Skeletal muscle satellite cell (primary cell): ENCODE measurements around the gene APOBR.
A peak's percentile ranks its signal among the peaks of the same experiment; 100 is the strongest.
"Not testable (repeated sequence)": the region's sequence is repeated elsewhere in the genome, so short reads cannot be mapped to it uniquely, and the experiment has no call there.

ENCODE experiments used
- H3K27me3 ChIP-seq: 2 replicates; pipeline ENCODE4 v1.7.0; 2013; ENCODE audit warnings: low read length; ENCODE audit not compliant: control insufficient read depth, insufficient read depth
- H3K36me3 ChIP-seq: 2 replicates; pipeline ENCODE4 v1.7.0; 2013; ENCODE audit warnings: mild to moderate bottlenecking, control low read depth, low read length; ENCODE audit not compliant: insufficient read depth
- H3K4me1 ChIP-seq: 2 replicates; pipeline ENCODE4 v1.7.0; 2013; ENCODE audit warnings: low read length; ENCODE audit not compliant: control insufficient read depth, insufficient read depth
- H3K4me2 ChIP-seq: 2 replicates; pipeline ENCODE4 v1.7.0; 2013; ENCODE audit warnings: mild to moderate bottlenecking, low read length
- H3K4me3 ChIP-seq: 2 replicates; pipeline ENCODE4 v1.7.0; 2013; ENCODE audit warnings: low read length
- H3K9ac ChIP-seq: 2 replicates; pipeline ENCODE4 v1.7.0; 2013; ENCODE audit warnings: mild to moderate bottlenecking, low read depth, low read length, moderate library complexity
- H3K9me3 ChIP-seq: replicated peaks from 2 replicates; pipeline ENCODE4 v1.7.0; 2013; ENCODE audit warnings: mild to moderate bottlenecking, control low read depth, low read length

APOBR gene

DNA sequence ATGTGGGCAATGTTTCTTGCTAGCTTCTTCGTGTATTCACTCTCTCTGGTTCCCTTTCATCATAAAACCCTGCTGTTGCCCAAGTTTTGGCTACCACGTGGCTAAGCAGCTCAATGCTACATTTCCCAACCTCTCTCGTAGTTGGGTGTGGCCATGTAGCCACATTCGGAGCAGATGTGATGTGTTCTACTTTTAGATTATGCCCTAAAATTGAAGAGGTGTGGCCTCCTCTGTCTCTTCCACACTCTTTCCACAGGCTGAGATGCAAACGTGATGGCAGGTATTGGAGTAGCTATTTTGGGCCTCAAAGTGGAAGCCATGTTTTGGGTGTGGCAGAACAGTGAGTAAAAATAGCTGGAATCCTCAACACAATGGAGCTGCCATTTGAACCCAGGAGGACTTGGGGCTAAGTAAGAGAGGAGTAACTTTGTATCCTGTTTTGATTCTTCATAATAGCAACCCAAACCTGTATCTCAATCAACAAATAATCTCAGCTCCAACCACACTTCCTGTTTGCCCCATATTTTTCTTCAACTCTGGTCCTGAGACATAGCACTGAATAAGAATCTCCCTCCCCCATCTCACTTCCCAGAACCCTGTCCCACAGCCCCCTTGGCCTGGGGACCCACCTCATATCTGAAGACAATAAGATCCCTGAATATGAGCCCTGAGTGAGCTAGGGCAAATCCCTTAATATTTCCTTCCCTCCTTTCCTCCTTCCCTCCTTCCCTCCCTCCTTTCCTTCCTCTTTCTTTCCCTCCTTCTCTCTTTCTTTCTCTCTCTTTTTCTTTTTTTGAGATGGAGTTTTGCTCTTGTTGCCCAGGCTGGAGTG is 40.3 kb downstream of the APOBR start:
- Histone ChIP-seq H3K4me1 (peaks cover 29% of the 10 kb centered on the region), H3K27me3 (no peaks in the 10 kb centered on the region), H3K4me3 (no peak overlapping the region), H3K9me3 (no peaks in the 10 kb centered on the region), H3K9ac (no peak overlapping the region), H3K4me2 (no peak overlapping the region), H3K36me3 (peaks cover 2% of the 10 kb centered on the region)

DNA sequence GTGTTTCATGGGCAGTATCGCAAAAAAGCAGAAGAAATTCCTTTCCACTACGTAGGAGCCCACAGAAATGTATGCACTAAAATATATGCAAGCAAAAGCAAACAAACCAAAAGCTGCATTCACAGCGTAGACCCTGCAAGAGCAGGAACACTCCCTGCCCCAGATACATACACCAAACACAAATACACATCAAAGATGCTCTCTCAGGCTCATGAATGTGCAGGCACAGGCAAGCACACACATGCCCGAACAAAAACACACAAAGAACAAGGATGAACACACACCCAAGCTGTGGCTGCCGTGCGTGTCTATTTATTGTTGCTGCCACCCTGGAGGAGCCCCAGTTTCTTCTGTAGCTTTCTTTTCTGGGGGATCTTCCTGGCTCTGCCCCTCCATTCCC is 42.6 kb downstream of the APOBR start:
- peaks cover 29% of the 10 kb centered on the region for H3K4me1 ChIP-seq
- peaks cover 2% of the 10 kb centered on the region for H3K36me3 ChIP-seq
- H3K9me3 ChIP-seq: no peaks in the 10 kb centered on the region
- H3K4me2 ChIP-seq: peak overlapping the region; percentile 91
- H3K27me3 ChIP-seq: no peaks in the 10 kb centered on the region
- no peak overlapping the region for H3K9ac ChIP-seq
- H3K4me3 ChIP-seq: peak overlapping the region; percentile 75

DNA sequence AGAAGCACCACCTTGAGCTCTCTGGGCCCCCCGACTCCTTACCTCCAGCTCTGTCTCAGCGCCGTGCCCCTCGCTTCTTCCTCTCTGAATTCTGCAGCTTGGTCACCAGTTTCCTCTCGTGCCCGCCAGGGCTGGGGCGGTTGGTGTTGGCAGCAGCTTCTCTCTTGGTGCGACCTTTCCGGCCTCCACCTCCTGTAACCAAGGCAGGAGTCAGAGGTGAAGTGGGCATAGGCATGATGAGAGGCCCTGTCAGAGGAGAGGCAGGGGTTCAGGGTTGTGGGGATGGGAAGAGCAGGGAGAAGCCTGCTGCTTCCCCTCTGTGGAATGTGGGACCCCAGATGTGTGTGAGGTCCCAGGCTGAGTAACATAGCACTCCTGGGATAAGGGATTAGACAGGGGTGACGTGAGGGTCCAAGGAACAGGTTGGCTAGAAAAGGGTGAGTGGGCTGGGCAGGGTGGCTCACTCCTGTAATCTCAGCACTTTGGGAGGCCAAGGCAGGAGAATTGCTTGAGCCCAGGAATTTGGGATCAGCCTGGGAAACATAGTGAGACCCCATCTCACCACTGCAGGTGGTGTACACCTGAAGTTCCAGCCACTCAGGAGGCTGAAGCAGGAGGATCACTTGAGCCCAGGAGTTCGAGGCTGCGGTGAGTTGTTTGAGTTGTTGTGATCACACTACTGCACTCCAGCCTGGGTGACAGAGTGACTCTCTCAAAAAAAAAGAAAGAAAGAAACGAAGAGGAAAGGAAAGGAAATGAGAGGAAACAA is 43.7 kb downstream of the APOBR start:
- peaks cover 6% of the 10 kb centered on the region for H3K27me3 ChIP-seq
- H3K4me1 ChIP-seq: peaks cover 29% of the 10 kb centered on the region
- H3K4me2 ChIP-seq: peak overlapping the region; percentile 91
- peaks cover 2% of the 10 kb centered on the region for H3K36me3 ChIP-seq
- H3K9ac ChIP-seq: peak overlapping the region; percentile 88
- no peaks in the 10 kb centered on the region for H3K9me3 ChIP-seq
- H3K4me3 ChIP-seq: peak overlapping the region; percentile 75

DNA sequence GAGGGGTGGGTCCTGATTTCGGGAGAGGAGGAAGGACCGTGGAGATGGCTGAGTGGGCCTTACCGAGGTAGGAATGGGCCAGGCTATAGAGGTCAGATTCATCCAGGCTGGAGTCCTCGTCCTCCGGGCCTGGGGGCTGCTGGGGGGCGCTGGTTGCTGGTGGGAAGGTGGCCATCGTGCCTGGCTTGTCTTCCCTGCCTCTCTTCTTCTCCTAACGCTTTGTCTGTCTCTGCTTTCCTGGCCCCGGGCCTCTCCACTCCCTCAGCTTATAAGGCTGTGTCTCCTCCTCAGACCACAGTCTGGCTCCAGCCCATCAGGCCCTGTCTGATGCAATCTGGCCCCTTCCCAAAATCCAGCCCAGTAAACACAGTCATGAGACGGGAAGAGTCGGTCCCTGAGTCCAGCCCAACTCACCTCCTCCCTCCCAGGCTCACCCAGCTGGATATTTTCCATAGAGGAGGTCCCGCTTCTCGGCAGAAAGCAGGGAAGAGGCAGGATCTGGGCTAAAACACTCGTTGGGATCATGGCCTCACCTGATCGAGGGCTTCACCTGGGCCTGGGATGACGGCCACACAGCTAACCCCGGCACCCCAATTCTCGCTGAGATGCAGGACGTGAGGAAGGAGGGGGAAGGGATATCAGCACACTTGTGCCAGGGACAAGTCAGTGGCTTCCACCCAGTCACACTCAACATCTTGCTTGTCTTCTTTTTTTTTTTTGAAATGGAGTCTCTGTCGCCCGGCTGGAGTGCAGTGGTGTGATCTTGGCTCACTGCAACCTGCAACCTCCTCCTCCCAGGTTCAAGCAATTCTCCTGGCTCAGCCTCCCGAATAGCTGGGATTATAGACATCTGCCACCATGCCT is 44.5 kb downstream of the APOBR start, which contains the start of gene NUPR1:
Gene NUPR1, minus strand, starts transcription at position 242 of the 864 bp plus-strand sequence. Its CDS starts 67 bp downstream, at position 175.
- Histone ChIP-seq H3K36me3 (peaks cover 2% of the 10 kb centered on the region), H3K9ac (peak within 1 kb of the TSS; percentile 88), H3K4me1 (peaks cover 29% of the 10 kb centered on the region), H3K27me3 (peaks cover 7% of the 10 kb centered on the region), H3K4me3 (peak within 1 kb of the TSS; percentile 75), H3K4me2 (peak within 1 kb of the TSS; percentile 91), H3K9me3 (no peaks in the 10 kb centered on the region)

DNA sequence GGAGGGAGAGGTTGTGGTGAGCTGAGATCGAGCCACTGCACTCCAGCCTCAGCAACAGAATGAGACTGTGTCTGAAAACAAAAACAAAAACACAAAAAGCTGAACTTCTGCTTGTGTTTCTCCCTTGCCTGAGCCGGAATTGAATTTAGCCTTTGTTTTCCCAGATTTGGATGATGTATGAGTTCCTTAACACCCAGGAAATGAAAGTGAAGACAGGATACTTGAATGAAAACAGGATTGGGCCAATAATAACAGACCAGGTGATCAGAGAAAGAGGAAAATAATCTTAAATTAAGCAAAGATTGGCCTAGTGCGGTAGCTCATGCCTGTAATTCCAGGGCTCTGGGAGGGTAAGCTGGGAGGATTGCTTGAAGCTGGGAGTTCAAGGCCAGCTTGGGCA is 45.9 kb downstream of the APOBR start:
- no peak overlapping the region for H3K4me2 ChIP-seq
- no peak overlapping the region for H3K4me3 ChIP-seq
- H3K9me3 ChIP-seq: no peaks in the 10 kb centered on the region
- peaks cover 9% of the 10 kb centered on the region for H3K27me3 ChIP-seq
- H3K9ac ChIP-seq: no peak overlapping the region
- peaks cover 29% of the 10 kb centered on the region for H3K4me1 ChIP-seq
- peaks cover 2% of the 10 kb centered on the region for H3K36me3 ChIP-seq

- Histone ChIP-seq H3K36me3 (no peaks in the 10 kb centered on the region), H3K4me1 (peaks cover 19% of the 10 kb centered on the region), H3K9ac (no peak overlapping the region), H3K9me3 (no peaks in the 10 kb centered on the region), H3K27me3 (peaks cover 19% of the 10 kb centered on the region), H3K4me2 (no peak overlapping the region), H3K4me3 (no peak overlapping the region)
These were observed 48.2 kb downstream of the APOBR start for GRCh38 chr16:28542646-28543045.

GRCh38 chr16:28543072-28543471 is 48.6 kb downstream of the APOBR start:
- peaks cover 20% of the 10 kb centered on the region for H3K27me3 ChIP-seq
- H3K4me1 ChIP-seq: peaks cover 15% of the 10 kb centered on the region
- H3K9me3 ChIP-seq: no peaks in the 10 kb centered on the region
- no peak overlapping the region for H3K4me2 ChIP-seq
- H3K4me3 ChIP-seq: no peak overlapping the region
- no peaks in the 10 kb centered on the region for H3K36me3 ChIP-seq
- no peak overlapping the region for H3K9ac ChIP-seq

- Histone ChIP-seq H3K9ac (no peak overlapping the region), H3K36me3 (no peaks in the 10 kb centered on the region), H3K4me1 (no peaks in the 10 kb centered on the region), H3K27me3 (peaks cover 24% of the 10 kb centered on the region), H3K9me3 (no peaks in the 10 kb centered on the region), H3K4me3 (no peak overlapping the region), H3K4me2 (no peak overlapping the region)
These were observed 50.6 kb downstream of the APOBR start for GRCh38 chr16:28544998-28545397.

DNA sequence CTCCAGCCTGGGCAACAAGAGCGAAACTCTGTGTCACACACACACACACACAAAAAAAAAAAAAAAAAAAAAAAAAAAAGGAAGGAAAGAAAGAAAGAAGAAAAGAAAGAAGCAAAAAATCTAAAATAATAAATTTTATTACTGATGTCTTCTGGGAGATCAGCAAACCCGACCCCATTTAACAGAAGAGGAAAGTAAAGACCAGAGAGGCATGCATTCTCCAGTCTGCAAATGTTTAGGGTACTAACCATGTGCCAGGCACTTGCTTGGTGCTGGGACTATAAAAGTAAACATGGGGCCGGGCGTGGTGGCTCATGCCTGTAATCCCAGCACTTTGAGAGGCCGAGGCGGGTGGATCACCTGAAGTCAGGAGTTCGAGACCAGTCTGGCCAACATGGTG is 51.5 kb downstream of the APOBR start:
- not testable (repeated sequence) for H3K36me3 ChIP-seq, H3K9ac ChIP-seq, H3K4me3 ChIP-seq, H3K4me1 ChIP-seq, H3K9me3 ChIP-seq, H3K4me2 ChIP-seq
- peaks cover 24% of the 10 kb centered on the region for H3K27me3 ChIP-seq

DNA sequence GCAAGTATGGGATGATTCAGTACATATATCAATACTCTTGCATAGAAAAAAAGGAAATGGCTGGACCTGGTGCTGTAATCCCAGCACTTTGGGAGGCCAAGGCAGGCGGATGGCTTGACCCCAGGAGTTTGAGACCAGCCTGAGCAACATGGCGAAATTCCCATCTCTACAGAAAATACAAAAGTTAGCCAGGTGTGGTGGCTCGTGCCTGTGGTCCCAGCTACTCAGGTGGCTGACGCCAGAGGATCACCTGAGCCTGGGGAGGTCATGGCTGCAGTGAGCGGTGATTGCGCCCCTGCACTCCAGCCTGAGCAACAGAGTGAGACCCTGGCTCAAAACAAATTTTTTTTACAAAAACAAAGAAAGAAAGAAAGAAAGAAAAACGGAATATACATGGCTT is 52.2 kb downstream of the APOBR start:
- Histone ChIP-seq H3K27me3 (peaks cover 24% of the 10 kb centered on the region), H3K9me3 (no peaks in the 10 kb centered on the region), H3K4me2 (no peak overlapping the region), H3K36me3 (no peaks in the 10 kb centered on the region), H3K4me1 (no peaks in the 10 kb centered on the region), H3K9ac (no peak overlapping the region), H3K4me3 (no peak overlapping the region)

GRCh38 chr16:28548306-28548802 is 53.9 kb downstream of the APOBR start:
- Histone ChIP-seq H3K27me3 (peaks cover 18% of the 10 kb centered on the region), H3K36me3 (no peaks in the 10 kb centered on the region), H3K9me3 (no peaks in the 10 kb centered on the region), H3K9ac (no peak overlapping the region), H3K4me1 (no peaks in the 10 kb centered on the region), H3K4me2 (no peak overlapping the region), H3K4me3 (no peak overlapping the region)
